ENCODE results near the gene CDC20B. TPM values are rescaled to one million over a fixed set of nuclear protein-coding genes. Genes with fewer than 3 reads are reported as not detected.

The CDC20B gene
- total RNA-seq = not detected

GRCh38 chr5:55172937-55173686 is at the start of gene CDC20B:
Gene CDC20B, minus strand, starts transcription at chr5:55173177. Its CDS starts 177 bp downstream, at chr5:55173000.
- peak; percentile 59 to 84 (median 79) for DNase-seq (ENCODE audit: low read depth in 2 of 3, low spot score in 2 of 3)

- peak in 1 of 3 donors; percentile 31 for DNase-seq (ENCODE audit: low read depth in 2 of 3, low spot score in 2 of 3)
Observed at GRCh38 chr5:55222092-55222984, 49.4 kb upstream of the CDC20B start.

- DNase-seq (ENCODE audit: low read depth in 2 of 3, low spot score in 2 of 3) = no peak
Observed at GRCh38 chr5:55220433-55221185, 47.6 kb upstream of the CDC20B start.

GRCh38 chr5:55219770-55220169 is 46.8 kb upstream of the CDC20B start:
- DNase-seq (ENCODE audit: low read depth in 2 of 3, low spot score in 2 of 3) = no peak

- DNase-seq (ENCODE audit: low read depth in 2 of 3, low spot score in 2 of 3) = no peak
Observed at GRCh38 chr5:55218967-55219366, 46.0 kb upstream of the CDC20B start.

GRCh38 chr5:55211184-55211874 is 38.4 kb upstream of the CDC20B start:
- no peak for DNase-seq (ENCODE audit: low read depth in 2 of 3, low spot score in 2 of 3)

GRCh38 chr5:55205001-55205400 is 32.0 kb upstream of the CDC20B start:
- DNase-seq (ENCODE audit: low read depth in 2 of 3, low spot score in 2 of 3) = no peak

GRCh38 chr5:55191165-55191564 is 18.2 kb upstream of the CDC20B start:
- DNase-seq (ENCODE audit: low read depth in 2 of 3, low spot score in 2 of 3) = no peak

GRCh38 chr5:55188656-55189540 is 15.9 kb upstream of the CDC20B start:
- no peak for DNase-seq (ENCODE audit: low read depth in 2 of 3, low spot score in 2 of 3)

- peak in 2 of 3 donors; percentile 16 to 38 for DNase-seq (ENCODE audit: low read depth in 2 of 3, low spot score in 2 of 3)
Observed at GRCh38 chr5:55187370-55187769, 14.4 kb upstream of the CDC20B start.

GRCh38 chr5:55180016-55180415 is 7.0 kb upstream of the CDC20B start:
- DNase-seq (ENCODE audit: low read depth in 2 of 3, low spot score in 2 of 3) = no peak

- no peak for DNase-seq (ENCODE audit: low read depth in 2 of 3, low spot score in 2 of 3)
Observed at GRCh38 chr5:55177078-55177477, 4.1 kb upstream of the CDC20B start.

GRCh38 chr5:55176176-55176818 is 3.3 kb upstream of the CDC20B start:
- DNase-seq (ENCODE audit: low read depth in 2 of 3, low spot score in 2 of 3) = peak in 2 of 3 donors; percentile 28 to 41

- no peak for DNase-seq (ENCODE audit: low read depth in 2 of 3, low spot score in 2 of 3)
Observed at GRCh38 chr5:55175781-55176175, 2.8 kb upstream of the CDC20B start.

GRCh38 chr5:55173687-55174230 is 782 bp upstream of the CDC20B start:
- peak in 2 of 3 donors; percentile 26 to 36 for DNase-seq (ENCODE audit: low read depth in 2 of 3, low spot score in 2 of 3)

- peak; percentile 50 to 95 (median 79) for DNase-seq (ENCODE audit: low read depth in 2 of 3, low spot score in 2 of 3)
Observed at GRCh38 chr5:55172051-55172899, 702 bp downstream of the CDC20B start.

GRCh38 chr5:55171471-55171870 is 1.5 kb downstream of the CDC20B start:
- no peak for DNase-seq (ENCODE audit: low read depth in 2 of 3, low spot score in 2 of 3)

GRCh38 chr5:55162666-55163065 is 10.3 kb downstream of the CDC20B start:
- DNase-seq (ENCODE audit: low read depth in 2 of 3, low spot score in 2 of 3) = no peak

Measured in hematopoietic multipotent progenitor cell (in vitro differentiated cells).